Activated naive CD8-positive, alpha-beta T cell treated with anti-CD3 and anti-CD28 coated beads, Interleukin-2, amount 50 U/mL, for 24 hours (primary cell): Measurements from ENCODE around the gene SLC48A1.
A peak's percentile ranks its signal among the peaks of the same experiment; 100 is the strongest.

ENCODE experiments used
- ATAC-seq: fragments of 150-1000 bp; cut with Tn5 transposase; one replicate; pipeline ENCODE4 v1.10.0; 2021
- DNase-seq: peaks from one replicate; pipeline ENCODE4 v3.0.0; 2021
- H3K27ac Mint-ChIP-seq: one replicate; pipeline ENCODE4 v1.8.0; 2021; ENCODE audit warnings: mild to moderate bottlenecking, mixed read lengths
- H3K27me3 Mint-ChIP-seq: one replicate; pipeline ENCODE4 v1.8.0; 2021; ENCODE audit warnings: mixed read lengths
- H3K36me3 Mint-ChIP-seq: one replicate; pipeline ENCODE4 v1.8.0; 2021; ENCODE audit warnings: low read depth, mixed read lengths
- H3K4me1 Mint-ChIP-seq: one replicate; pipeline ENCODE4 v1.8.0; 2021; ENCODE audit warnings: mixed read lengths
- H3K4me3 Mint-ChIP-seq: one replicate; pipeline ENCODE4 v1.8.0; 2021; ENCODE audit warnings: mild to moderate bottlenecking, moderate library complexity, mixed read lengths
- H3K9me3 Mint-ChIP-seq: one replicate; pipeline ENCODE4 v1.8.0; 2021; ENCODE audit warnings: mixed read lengths

SLC48A1 gene

GRCh38 chr12:47819896-47820630 lies 47.0 kb downstream of the SLC48A1 start, which contains the start of gene HDAC7:
TSS of gene HDAC7 (minus strand) at chr12:47819903. CDS start at chr12:47819785, 118 bp downstream.
- Mint-ChIP-seq H3K4me3 (peak within 1 kb of the TSS; percentile 95), H3K9me3 (no peaks in the 10 kb centered on the region), H3K27ac (peak within 1 kb of the TSS; percentile 98), H3K36me3 (peaks cover 34% of the 10 kb centered on the region), H3K4me1 (peaks cover 74% of the 10 kb centered on the region), H3K27me3 (no peaks in the 10 kb centered on the region)
- ATAC-seq: peak; percentile 51
- peak; percentile 76 for DNase-seq

GRCh38 chr12:47820631-47821345 lies 47.8 kb downstream of the SLC48A1 start:
- Mint-ChIP-seq H3K4me1 (peaks cover 74% of the 10 kb centered on the region), H3K4me3 (peak overlapping the region; percentile 95), H3K27ac (peak overlapping the region; percentile 98), H3K9me3 (no peaks in the 10 kb centered on the region), H3K36me3 (peaks cover 28% of the 10 kb centered on the region), H3K27me3 (no peaks in the 10 kb centered on the region)
- DNase-seq (no peak), ATAC-seq (no peak)

GRCh38 chr12:47821346-47821706 lies 48.3 kb downstream of the SLC48A1 start:
- H3K27ac Mint-ChIP-seq: peak overlapping the region; percentile 98
- H3K9me3 Mint-ChIP-seq: no peaks in the 10 kb centered on the region
- DNase-seq (no peak), ATAC-seq (no peak)
- H3K36me3 Mint-ChIP-seq: peaks cover 25% of the 10 kb centered on the region
- H3K4me3 Mint-ChIP-seq: peak overlapping the region; percentile 95
- H3K4me1 Mint-ChIP-seq: peaks cover 74% of the 10 kb centered on the region
- no peaks in the 10 kb centered on the region for H3K27me3 Mint-ChIP-seq

GRCh38 chr12:47822401-47822800 lies 49.4 kb downstream of the SLC48A1 start:
- peak overlapping the region; percentile 98 for H3K27ac Mint-ChIP-seq
- DNase-seq (no peak), ATAC-seq (no peak)
- no peak overlapping the region for H3K4me3 Mint-ChIP-seq
- peaks cover 78% of the 10 kb centered on the region for H3K4me1 Mint-ChIP-seq
- no peaks in the 10 kb centered on the region for H3K27me3 Mint-ChIP-seq
- H3K9me3 Mint-ChIP-seq: no peaks in the 10 kb centered on the region
- peaks cover 19% of the 10 kb centered on the region for H3K36me3 Mint-ChIP-seq

GRCh38 chr12:47822863-47823262 lies 49.8 kb downstream of the SLC48A1 start:
- H3K27ac Mint-ChIP-seq: peak overlapping the region; percentile 87
- H3K9me3 Mint-ChIP-seq: no peaks in the 10 kb centered on the region

GRCh38 chr12:47823422-47824086 lies 50.5 kb downstream of the SLC48A1 start:
- H3K4me3 Mint-ChIP-seq: no peak overlapping the region

More at GRCh38 chr12:47822863-47823262, 49.8 kb downstream of the SLC48A1 start:
- H3K4me3 Mint-ChIP-seq: no peak overlapping the region
- H3K4me1 Mint-ChIP-seq: peaks cover 75% of the 10 kb centered on the region
- H3K36me3 Mint-ChIP-seq: peaks cover 15% of the 10 kb centered on the region
- DNase-seq (no peak), ATAC-seq (no peak)
- no peaks in the 10 kb centered on the region for H3K27me3 Mint-ChIP-seq

GRCh38 chr12:47824198-47824597 lies 51.2 kb downstream of the SLC48A1 start:
- Mint-ChIP-seq H3K36me3 (peaks cover 2% of the 10 kb centered on the region), H3K27me3 (no peaks in the 10 kb centered on the region), H3K27ac (peak overlapping the region; percentile 87), H3K9me3 (no peaks in the 10 kb centered on the region), H3K4me1 (peaks cover 83% of the 10 kb centered on the region), H3K4me3 (no peak overlapping the region)
- DNase-seq: no peak
- no peak for ATAC-seq

More at GRCh38 chr12:47823422-47824086, 50.5 kb downstream of the SLC48A1 start:
- Mint-ChIP-seq H3K9me3 (no peaks in the 10 kb centered on the region), H3K4me1 (peaks cover 78% of the 10 kb centered on the region), H3K27ac (peak overlapping the region; percentile 87), H3K36me3 (peaks cover 8% of the 10 kb centered on the region), H3K27me3 (no peaks in the 10 kb centered on the region)
- DNase-seq: no peak
- ATAC-seq: no peak

GRCh38 chr12:47824635-47825034 lies 51.6 kb downstream of the SLC48A1 start:
- no peaks in the 10 kb centered on the region for H3K9me3 Mint-ChIP-seq
- no peak overlapping the region for H3K4me3 Mint-ChIP-seq

GRCh38 chr12:47825173-47825639 lies 52.2 kb downstream of the SLC48A1 start:
- peaks cover 2% of the 10 kb centered on the region for H3K36me3 Mint-ChIP-seq
- DNase-seq (no peak), ATAC-seq (no peak)
- peak overlapping the region; percentile 87 for H3K27ac Mint-ChIP-seq
- peaks cover 90% of the 10 kb centered on the region for H3K4me1 Mint-ChIP-seq
- H3K4me3 Mint-ChIP-seq: no peak overlapping the region
- H3K9me3 Mint-ChIP-seq: no peaks in the 10 kb centered on the region
- H3K27me3 Mint-ChIP-seq: no peaks in the 10 kb centered on the region

More at GRCh38 chr12:47824635-47825034, 51.6 kb downstream of the SLC48A1 start:
- Mint-ChIP-seq H3K27me3 (no peaks in the 10 kb centered on the region), H3K36me3 (peaks cover 2% of the 10 kb centered on the region), H3K4me1 (peaks cover 88% of the 10 kb centered on the region), H3K27ac (peak overlapping the region; percentile 87)
- DNase-seq (no peak), ATAC-seq (no peak)

- H3K36me3 Mint-ChIP-seq: peaks cover 2% of the 10 kb centered on the region
- H3K4me1 Mint-ChIP-seq: peaks cover 92% of the 10 kb centered on the region
- H3K27me3 Mint-ChIP-seq: no peaks in the 10 kb centered on the region
- peak overlapping the region; percentile 70 for H3K4me3 Mint-ChIP-seq
- H3K27ac Mint-ChIP-seq: peak overlapping the region; percentile 85
- H3K9me3 Mint-ChIP-seq: no peaks in the 10 kb centered on the region
- DNase-seq (no peak), ATAC-seq (no peak)
Measured at GRCh38 chr12:47828008-47828975, 55.3 kb downstream of the SLC48A1 start.

- DNase-seq (peak; percentile 32), ATAC-seq (no peak)
- H3K4me3 Mint-ChIP-seq: peak overlapping the region; percentile 70
- peaks cover 2% of the 10 kb centered on the region for H3K36me3 Mint-ChIP-seq
- H3K9me3 Mint-ChIP-seq: no peaks in the 10 kb centered on the region
- H3K27me3 Mint-ChIP-seq: no peaks in the 10 kb centered on the region
- H3K27ac Mint-ChIP-seq: peak overlapping the region; percentile 85
- peaks cover 92% of the 10 kb centered on the region for H3K4me1 Mint-ChIP-seq
Measured at GRCh38 chr12:47828976-47829482, 56.0 kb downstream of the SLC48A1 start.

GRCh38 chr12:47829584-47829983 lies 56.5 kb downstream of the SLC48A1 start:
- H3K9me3 Mint-ChIP-seq: no peaks in the 10 kb centered on the region
- peaks cover 92% of the 10 kb centered on the region for H3K4me1 Mint-ChIP-seq
- H3K27me3 Mint-ChIP-seq: no peaks in the 10 kb centered on the region
- ATAC-seq (no peak), DNase-seq (no peak)
- H3K27ac Mint-ChIP-seq: peak overlapping the region; percentile 85
- peaks cover 2% of the 10 kb centered on the region for H3K36me3 Mint-ChIP-seq
- peak overlapping the region; percentile 70 for H3K4me3 Mint-ChIP-seq
